Activated CD4-positive, alpha-beta memory T cell treated with anti-CD3 and anti-CD28 coated beads, Interleukin-2, amount 10 ng/mL, durations not matched to agents 7 days and 5 days (primary cell): ENCODE measurements around the gene KLF11. TPM values are rescaled to one million over a fixed set of nuclear protein-coding genes. Genes with fewer than 3 reads are reported as not detected.

ENCODE experiments used
- CTCF ChIA-PET: fragments of 350-600 bp; sonication (Branson Sonifier 250); formaldehyde crosslinking; loops from one replicate; lab custom pipeline; 2021; ENCODE audit warnings: antibody characterized with exemption, inconsistent platforms; lab: Charles Lee
- POLR2A ChIA-PET: fragments of 350-600 bp; sonication (Branson Sonifier 250); formaldehyde crosslinking; loops from one replicate; lab custom pipeline; 2021; ENCODE audit warnings: antibody characterized with exemption; lab: Charles Lee
- DNase-seq: peaks from one replicate; pipeline ENCODE4 v3.0.0-alpha.2; 2020
- H3K27ac Mint-ChIP-seq: one replicate; pipeline ENCODE4 v1.8.0; 2021; ENCODE audit warnings: mild to moderate bottlenecking, mixed read lengths
- H3K27me3 Mint-ChIP-seq: one replicate; pipeline ENCODE4 v1.8.0; 2021; ENCODE audit warnings: mixed read lengths
- H3K36me3 Mint-ChIP-seq: one replicate; pipeline ENCODE4 v1.8.0; 2021; ENCODE audit warnings: low read depth, mixed read lengths
- H3K4me1 Mint-ChIP-seq: one replicate; pipeline ENCODE4 v1.8.0; 2021; ENCODE audit warnings: mixed read lengths
- H3K4me3 Mint-ChIP-seq: one replicate; pipeline ENCODE4 v1.8.0; 2021; ENCODE audit warnings: mild to moderate bottlenecking, mixed read lengths
- H3K9me3 Mint-ChIP-seq: one replicate; pipeline ENCODE4 v1.8.0; 2021; ENCODE audit warnings: mixed read lengths
- total RNA-seq, 2 experiments: library from RNA; stranded (reverse); gene quantifications; one replicate each; pipeline ENCODE4 v1.2.3, GENCODE V29; 2021

The KLF11 gene
- total RNA-seq, 2 experiments from 2014 or later, result 14.4 to 16.0 TPM

DNA sequence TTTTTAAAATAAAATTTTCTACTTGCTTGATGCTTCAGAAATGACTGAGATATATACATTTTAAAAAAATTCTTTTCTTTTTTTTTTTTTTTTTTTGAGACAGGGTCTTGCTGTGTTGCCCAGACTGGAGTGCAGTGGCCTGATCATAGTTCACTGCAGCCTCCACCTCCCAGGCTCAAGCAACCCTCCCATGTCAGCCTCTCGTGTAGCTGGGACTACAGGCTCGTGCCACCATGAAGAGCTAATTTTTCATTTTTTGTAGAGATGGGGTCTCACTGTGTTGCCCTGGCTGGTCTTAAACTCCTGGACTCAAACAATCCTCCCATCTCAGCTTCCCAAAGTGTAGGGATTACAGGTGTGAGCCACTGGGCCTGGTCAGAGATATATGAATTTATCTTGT, 24.0 kb downstream of the KLF11 start:
- no peaks in the 10 kb centered on the region for H3K36me3 Mint-ChIP-seq
- no peak overlapping the region for H3K4me3 Mint-ChIP-seq
- DNase-seq, result no peak
- peaks cover 5% of the 10 kb centered on the region for H3K9me3 Mint-ChIP-seq
- ChIA-PET POLR2A (interaction anchor here (0.9 kb wide), 1 partner anchor 368 kb away, joined by 3 read pairs; no protein-coding TSS in a partner anchor), CTCF (interaction anchor here (3.8 kb wide), 1 partner anchor 29 kb away, joined by 13 read pairs; no protein-coding TSS in a partner anchor)
- no peak overlapping the region for H3K27ac Mint-ChIP-seq
- peaks cover 2% of the 10 kb centered on the region for H3K27me3 Mint-ChIP-seq
- H3K4me1 Mint-ChIP-seq, result peaks cover 10% of the 10 kb centered on the region

DNA sequence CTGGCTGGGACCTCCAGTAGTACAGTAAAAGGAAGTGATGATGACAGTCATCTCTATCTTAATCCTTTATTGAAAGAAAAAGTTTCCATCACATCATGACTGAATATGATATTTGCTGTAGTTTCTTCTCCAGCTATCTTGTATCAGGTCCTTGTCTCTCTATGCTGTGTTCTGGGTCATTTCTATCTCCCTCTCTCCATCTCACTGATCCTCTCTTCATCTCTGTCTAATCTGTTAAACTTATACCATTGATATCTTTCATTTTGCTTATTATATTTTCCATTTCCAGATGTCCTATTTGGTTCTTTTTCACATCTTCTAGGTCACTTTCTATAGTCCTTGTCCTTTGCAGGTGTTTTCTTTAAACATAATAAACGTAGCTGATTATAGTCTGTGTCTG, 24.5 kb downstream of the KLF11 start:
- Mint-ChIP-seq H3K9me3 (peaks cover 5% of the 10 kb centered on the region), H3K36me3 (no peaks in the 10 kb centered on the region), H3K4me1 (peaks cover 14% of the 10 kb centered on the region), H3K27me3 (peaks cover 6% of the 10 kb centered on the region), H3K4me3 (no peak overlapping the region), H3K27ac (no peak overlapping the region)
- ChIA-PET POLR2A (interaction anchor here (0.9 kb wide), 1 partner anchor 367 kb away, joined by 3 read pairs; no protein-coding TSS in a partner anchor), CTCF (interaction anchor here (0.8 to 3.8 kb wide), 3 partner anchors 20 to 368 kb away, joined by 3 to 13 read pairs (median 4); no protein-coding TSS in a partner anchor)
- no peak for DNase-seq

DNA sequence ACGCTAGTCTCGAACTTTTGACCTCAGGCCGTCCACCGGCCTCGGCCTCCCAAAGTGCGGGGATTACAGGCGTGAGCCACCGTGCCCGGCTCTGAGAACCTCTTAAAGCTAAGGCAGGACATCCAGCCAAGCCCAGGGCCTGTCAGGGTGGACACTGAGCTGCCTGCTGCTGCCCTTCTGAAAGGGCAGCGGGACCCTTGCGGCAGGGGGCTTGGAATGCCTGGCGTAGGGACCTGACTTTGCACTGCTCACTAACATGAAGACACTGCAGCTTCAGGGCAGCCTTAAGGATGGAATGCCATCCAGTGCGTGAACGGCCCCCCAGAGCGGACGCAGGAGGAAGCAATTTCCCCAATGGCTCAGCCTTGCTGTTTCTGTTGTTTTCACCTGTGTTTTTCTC, 27.8 kb downstream of the KLF11 start:
- DNase-seq, result no peak
- Mint-ChIP-seq H3K27me3 (peaks cover 32% of the 10 kb centered on the region), H3K4me3 (no peak overlapping the region), H3K9me3 (peaks cover 5% of the 10 kb centered on the region), H3K4me1 (peaks cover 10% of the 10 kb centered on the region), H3K36me3 (no peaks in the 10 kb centered on the region), H3K27ac (no peak overlapping the region)
- CTCF ChIA-PET, result interaction anchor here (0.7 to 6.4 kb wide), 16 partner anchors 11 to 589 kb away, joined by 3 to 100 read pairs (median 20); partner anchors contain the start of gene CYS1
- POLR2A ChIA-PET, result interaction anchor here (1.6 to 4.0 kb wide), 3 partner anchors 26 to 365 kb away, joined by 5 to 26 read pairs (median 10); partner anchors contain the start of gene RRM2

DNA sequence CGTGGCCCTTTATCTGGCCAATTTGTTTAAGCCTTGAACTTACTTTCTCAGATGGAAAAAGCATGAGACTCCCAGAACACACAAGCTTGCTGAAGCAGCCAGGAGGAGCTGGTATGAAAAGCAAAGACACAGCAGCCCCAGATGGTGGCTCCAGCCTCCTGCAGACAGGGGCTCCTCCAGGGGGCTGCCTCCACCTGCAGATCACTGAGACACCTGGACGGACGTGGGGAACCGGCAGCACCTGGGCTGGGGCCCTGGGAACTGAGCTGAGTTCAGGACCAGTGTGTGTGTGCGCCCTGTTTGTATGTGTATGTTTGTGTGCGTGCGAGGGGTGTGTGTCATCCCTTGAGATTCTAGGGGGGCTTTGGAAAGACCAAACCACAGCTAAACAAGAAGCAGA, 28.2 kb downstream of the KLF11 start:
- DNase-seq, result no peak
- Mint-ChIP-seq H3K4me3 (no peak overlapping the region), H3K27ac (no peak overlapping the region), H3K9me3 (peaks cover 5% of the 10 kb centered on the region), H3K27me3 (peaks cover 36% of the 10 kb centered on the region), H3K4me1 (peaks cover 7% of the 10 kb centered on the region), H3K36me3 (no peaks in the 10 kb centered on the region)
- ChIA-PET CTCF (interaction anchor here (0.7 to 6.4 kb wide), 27 partner anchors 10 to 588 kb away, joined by 3 to 100 read pairs (median 7); partner anchors contain the start of gene CYS1), POLR2A (interaction anchor here (0.9 to 4.0 kb wide), 7 partner anchors 9 to 364 kb away, joined by 3 to 26 read pairs (median 5); partner anchors contain the start of genes RRM2 and TAF1B)

DNA sequence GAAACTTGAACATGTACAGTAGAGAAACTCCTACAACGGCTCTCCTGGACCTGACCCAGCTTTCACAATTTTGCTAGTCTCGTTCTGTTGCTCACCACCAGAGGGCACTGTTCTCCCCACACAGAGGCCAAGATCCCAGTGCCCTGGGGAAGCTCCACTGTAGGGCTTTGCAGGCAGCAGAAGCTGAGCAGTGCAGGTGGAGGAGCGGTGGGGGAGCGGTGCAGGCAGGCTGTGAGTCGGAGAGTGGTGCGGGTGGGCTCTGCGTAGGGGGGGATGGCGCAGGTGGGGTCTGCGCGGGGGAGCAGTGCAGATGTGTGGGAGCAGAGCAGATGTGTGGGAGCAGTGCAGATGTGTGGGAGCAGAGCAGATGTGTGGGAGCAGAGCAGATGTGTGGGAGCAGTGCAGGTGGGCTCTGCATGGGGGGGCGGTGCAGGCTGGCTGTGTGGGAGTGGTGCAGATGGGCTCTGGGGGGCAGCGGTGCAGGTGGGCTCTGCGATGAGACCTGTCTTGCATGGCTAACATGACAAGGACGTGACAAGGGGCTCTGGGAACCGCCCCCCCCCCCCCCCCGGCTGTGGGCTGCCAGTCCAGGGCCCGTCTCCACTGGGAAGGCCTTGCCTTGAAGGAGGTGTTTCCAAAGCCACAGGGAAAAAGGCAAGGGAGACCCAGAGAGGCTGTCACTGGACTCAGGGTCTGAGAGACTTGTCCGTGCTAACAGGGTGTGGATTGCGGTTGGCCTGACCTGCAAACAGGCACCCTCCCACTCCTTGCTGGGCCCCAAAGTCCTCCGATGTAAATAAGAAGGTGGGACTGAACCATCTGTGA, 29.5 kb downstream of the KLF11 start:
- Mint-ChIP-seq H3K4me3 (no peak overlapping the region), H3K4me1 (peaks cover 7% of the 10 kb centered on the region), H3K27ac (no peak overlapping the region), H3K27me3 (peaks cover 49% of the 10 kb centered on the region), H3K9me3 (peaks cover 2% of the 10 kb centered on the region), H3K36me3 (no peaks in the 10 kb centered on the region)
- CTCF ChIA-PET, result interaction anchor here (0.6 to 6.4 kb wide), 59 partner anchors 9 to 709 kb away, joined by 3 to 100 read pairs (median 5); partner anchors contain the start of gene CYS1
- peak; percentile 84 for DNase-seq
- POLR2A ChIA-PET, result interaction anchor here (0.6 to 4.0 kb wide), 16 partner anchors 8 to 363 kb away, joined by 3 to 26 read pairs (median 4); partner anchors contain the start of genes RRM2 and TAF1B

DNA sequence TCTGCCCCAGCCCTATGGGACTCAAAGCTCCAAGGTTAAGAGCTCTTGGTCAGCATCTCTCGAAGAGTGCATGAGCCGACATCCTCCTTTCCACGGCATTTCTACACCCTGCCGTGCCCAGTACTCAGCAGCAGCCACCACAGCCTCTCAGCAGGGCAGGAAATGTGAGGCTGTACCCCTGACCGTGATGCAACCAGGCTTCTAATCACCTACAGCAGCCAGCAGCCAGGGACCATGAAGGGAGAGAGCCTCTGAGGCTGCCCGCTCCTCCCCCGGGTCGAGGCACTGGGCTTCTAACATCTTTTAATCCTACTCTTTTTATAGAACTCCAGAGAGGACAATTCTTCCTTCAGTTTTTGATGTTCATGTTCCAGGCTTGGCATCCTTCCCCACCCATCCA, 30.4 kb downstream of the KLF11 start:
- no peak overlapping the region for H3K27ac Mint-ChIP-seq
- no peak overlapping the region for H3K4me3 Mint-ChIP-seq
- H3K4me1 Mint-ChIP-seq, result peaks cover 10% of the 10 kb centered on the region
- ChIA-PET POLR2A (interaction anchor here (1.0 to 4.0 kb wide), 6 partner anchors 23 to 362 kb away, joined by 3 to 26 read pairs (median 8); partner anchors contain the start of gene RRM2), CTCF (interaction anchor here (1.0 to 6.4 kb wide), 23 partner anchors 8 to 455 kb away, joined by 3 to 100 read pairs (median 10); partner anchors contain the start of gene CYS1)
- H3K36me3 Mint-ChIP-seq, result no peaks in the 10 kb centered on the region
- DNase-seq, result no peak
- no peaks in the 10 kb centered on the region for H3K9me3 Mint-ChIP-seq
- peaks cover 55% of the 10 kb centered on the region for H3K27me3 Mint-ChIP-seq

DNA sequence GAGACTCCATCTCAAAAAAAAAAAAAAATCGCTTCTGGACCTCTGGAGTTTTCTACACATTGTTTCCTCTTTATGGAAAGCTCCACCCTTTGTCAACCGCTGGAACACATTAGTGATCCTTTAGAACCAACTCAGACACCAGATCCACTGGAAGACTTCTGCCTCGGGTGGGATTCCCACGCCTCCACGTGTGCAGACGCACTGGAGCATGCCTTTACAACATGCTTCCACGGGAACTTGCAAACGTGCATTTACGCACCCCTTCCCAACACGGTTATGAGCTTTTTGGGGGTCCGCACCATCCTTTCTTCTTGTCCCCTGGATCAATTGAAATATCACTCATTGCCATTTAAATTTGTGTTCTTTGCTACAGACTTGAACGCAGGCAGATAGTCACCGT, 31.8 kb downstream of the KLF11 start:
- no peak for DNase-seq
- Mint-ChIP-seq H3K4me1 (peaks cover 13% of the 10 kb centered on the region), H3K9me3 (no peaks in the 10 kb centered on the region), H3K36me3 (peaks cover 2% of the 10 kb centered on the region), H3K27ac (no peak overlapping the region), H3K27me3 (peaks cover 62% of the 10 kb centered on the region), H3K4me3 (no peak overlapping the region)
- POLR2A ChIA-PET, result interaction anchor here (1.1 to 1.6 kb wide), 3 partner anchors 45 to 54 kb away, joined by 3 to 6 read pairs (median 4); partner anchors contain the start of gene RRM2
- CTCF ChIA-PET, result interaction anchor here (1.8 to 6.4 kb wide), 5 partner anchors 15 to 334 kb away, joined by 5 to 100 read pairs (median 47); no protein-coding TSS in a partner anchor

DNA sequence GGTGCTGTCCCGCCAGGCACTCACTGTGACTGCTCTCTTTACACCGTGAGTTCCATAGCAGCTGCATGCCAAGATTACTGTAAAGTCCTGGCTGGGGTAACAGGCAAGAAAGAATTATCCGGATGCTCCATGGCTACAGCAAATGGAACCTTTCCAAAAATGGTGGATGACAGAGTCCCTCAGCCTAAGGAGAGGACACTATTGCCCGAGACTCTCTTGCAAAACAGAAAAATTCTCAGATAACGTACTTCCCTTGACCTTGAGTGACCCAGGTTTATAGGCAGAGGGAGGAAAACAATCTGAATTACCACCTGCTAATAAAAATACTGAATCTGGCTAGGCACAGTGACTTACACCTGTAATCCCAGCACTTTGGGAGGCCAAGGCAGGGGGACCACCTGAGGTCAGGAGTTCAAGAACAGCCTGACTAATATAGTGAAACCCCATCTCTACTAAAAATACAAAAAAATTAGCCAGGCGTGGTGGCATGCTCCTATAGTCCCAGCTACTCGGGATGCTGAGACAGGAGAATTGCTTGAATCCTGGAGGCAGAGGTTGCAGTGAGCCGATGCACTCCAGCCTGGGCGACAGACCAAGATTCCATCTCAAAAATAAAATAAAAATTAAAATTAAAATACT, 32.3 kb downstream of the KLF11 start:
- Mint-ChIP-seq H3K27me3 (peaks cover 62% of the 10 kb centered on the region), H3K9me3 (no peaks in the 10 kb centered on the region), H3K4me3 (no peak overlapping the region), H3K36me3 (peaks cover 2% of the 10 kb centered on the region), H3K27ac (no peak overlapping the region), H3K4me1 (peaks cover 13% of the 10 kb centered on the region)
- CTCF ChIA-PET, result interaction anchor here (2.1 to 6.4 kb wide), 3 partner anchors 14 to 22 kb away, joined by 6 to 100 read pairs (median 78); no protein-coding TSS in a partner anchor
- DNase-seq, result no peak
- POLR2A ChIA-PET, result interaction anchor here (1.6 kb wide), 1 partner anchor 44 kb away, joined by 6 read pairs; no protein-coding TSS in a partner anchor

DNA sequence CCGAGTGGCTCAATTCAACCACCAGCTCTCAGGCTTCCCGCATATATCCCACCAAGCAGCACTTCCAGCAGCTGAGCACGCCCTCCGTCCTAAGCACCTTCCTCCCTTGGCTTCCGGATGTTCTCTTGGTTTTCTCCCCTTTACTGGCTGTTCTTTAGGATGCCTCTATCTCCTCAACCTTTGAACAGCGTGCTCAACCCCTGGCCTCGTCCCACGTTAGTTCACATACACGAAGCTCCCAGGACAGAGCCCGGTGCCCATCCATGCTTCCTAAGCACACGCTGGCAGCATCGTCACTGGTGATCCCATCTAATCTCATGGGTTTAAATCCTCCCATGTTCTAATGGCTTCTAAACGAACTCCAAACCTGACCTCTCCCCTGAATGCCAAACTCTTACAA, 33.2 kb downstream of the KLF11 start:
- H3K27ac Mint-ChIP-seq, result no peak overlapping the region
- no peaks in the 10 kb centered on the region for H3K9me3 Mint-ChIP-seq
- H3K4me3 Mint-ChIP-seq, result no peak overlapping the region
- H3K27me3 Mint-ChIP-seq, result peaks cover 70% of the 10 kb centered on the region
- ChIA-PET CTCF (interaction anchor here (2.1 kb wide), 1 partner anchor 21 kb away, joined by 6 read pairs; no protein-coding TSS in a partner anchor), POLR2A (interaction anchor here (1.4 kb wide), 1 partner anchor 46 kb away, joined by 3 read pairs; no protein-coding TSS in a partner anchor)
- H3K36me3 Mint-ChIP-seq, result peaks cover 4% of the 10 kb centered on the region
- DNase-seq, result no peak
- peaks cover 21% of the 10 kb centered on the region for H3K4me1 Mint-ChIP-seq

DNA sequence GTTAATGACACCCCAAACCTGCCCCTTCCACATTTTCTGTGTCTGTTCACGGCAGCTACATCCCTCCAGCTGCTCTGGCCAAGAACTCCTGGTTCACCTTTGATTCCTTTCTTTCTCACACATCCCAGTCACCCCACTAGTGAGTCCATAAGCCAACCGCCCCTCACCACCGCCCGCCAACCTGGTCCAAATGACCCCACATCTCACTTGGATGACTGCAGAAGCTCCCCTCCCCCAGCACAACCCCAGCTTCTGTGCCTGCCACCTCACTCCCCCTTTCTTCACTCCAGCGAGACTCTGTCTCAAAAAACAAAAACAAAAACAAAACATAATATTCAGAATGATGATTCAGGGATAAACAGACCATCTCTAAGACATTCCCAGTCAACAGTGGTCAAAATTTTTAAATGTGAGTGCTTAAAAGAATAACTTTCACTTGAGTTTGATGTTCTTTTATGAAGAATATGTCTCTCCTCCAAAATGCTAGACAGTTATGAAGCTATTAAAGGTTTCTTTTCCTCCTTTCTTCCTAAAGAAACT, 33.7 kb downstream of the KLF11 start:
- H3K27me3 Mint-ChIP-seq, result peaks cover 73% of the 10 kb centered on the region
- no peak overlapping the region for H3K4me3 Mint-ChIP-seq
- peaks cover 24% of the 10 kb centered on the region for H3K4me1 Mint-ChIP-seq
- no peak for DNase-seq
- CTCF ChIA-PET, result interaction anchor here (0.9 to 2.1 kb wide), 2 partner anchors 20 to 331 kb away, joined by 3 to 6 read pairs; no protein-coding TSS in a partner anchor
- POLR2A ChIA-PET, result interaction anchor here (1.4 kb wide), 1 partner anchor 46 kb away, joined by 3 read pairs; no protein-coding TSS in a partner anchor
- H3K27ac Mint-ChIP-seq, result no peak overlapping the region
- H3K9me3 Mint-ChIP-seq, result no peaks in the 10 kb centered on the region
- H3K36me3 Mint-ChIP-seq, result peaks cover 4% of the 10 kb centered on the region

DNA sequence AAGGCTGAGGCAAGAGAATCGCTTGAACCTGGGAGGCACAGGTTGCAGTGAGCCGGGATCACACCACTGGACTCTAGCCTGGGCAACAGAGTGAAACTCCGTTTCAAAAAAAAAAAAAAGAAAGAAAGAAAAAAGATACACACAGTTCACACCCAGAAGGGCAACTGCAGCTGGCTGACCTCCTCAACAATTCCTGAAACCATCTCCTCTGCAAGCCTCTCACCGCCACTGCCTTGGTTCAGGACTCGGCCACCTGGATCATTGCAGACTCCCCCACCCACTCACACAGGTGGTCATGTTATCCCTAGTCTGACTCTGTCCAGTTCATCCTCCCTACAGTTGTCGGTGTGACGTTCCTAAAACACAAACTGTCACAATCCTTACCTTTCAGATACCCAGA, 34.7 kb downstream of the KLF11 start:
- no peak overlapping the region for H3K27ac Mint-ChIP-seq
- H3K4me1 Mint-ChIP-seq, result peaks cover 24% of the 10 kb centered on the region
- ChIA-PET POLR2A (interaction anchor here (1.1 to 1.3 kb wide), 2 partner anchors 19 to 45 kb away, joined by 4 to 6 read pairs; partner anchors contain the start of gene RRM2), CTCF (interaction anchor here (1.2 to 2.1 kb wide), 2 partner anchors 19 to 330 kb away, joined by 4 to 6 read pairs; no protein-coding TSS in a partner anchor)
- H3K4me3 Mint-ChIP-seq, result no peak overlapping the region
- no peaks in the 10 kb centered on the region for H3K9me3 Mint-ChIP-seq
- peaks cover 74% of the 10 kb centered on the region for H3K27me3 Mint-ChIP-seq
- peaks cover 4% of the 10 kb centered on the region for H3K36me3 Mint-ChIP-seq
- DNase-seq, result no peak
